Omental fat pad (tissue), 4 donors: ENCODE data around the gene SNURF. TPM values are rescaled to one million over a fixed set of nuclear protein-coding genes. Genes with fewer than 3 reads are reported as not detected.
"Not testable (repeated sequence)": the region's sequence is repeated elsewhere in the genome, so short reads cannot be mapped to it uniquely, and the experiment has no call there.

ENCODE experiments used
- ATAC-seq: fragments of 150-250 bp; one replicate; pipeline ENCODE4 v1.9.1; 2016; ENCODE audit warnings: mild to moderate bottlenecking, moderate library complexity; ENCODE audit not compliant: low FRiP score
- DNase-seq: peaks from one replicate; pipeline ENCODE4 v3.0.0-alpha.2; 2019; ENCODE audit warnings: low spot score
- total RNA-seq, 4 donors: library from RNA; depleted of rRNA; stranded (reverse); fragments of >200 nt; gene quantifications; one replicate each; pipeline ENCODE4 v1.1.0, GENCODE V29; 2016
- TF ChIP-seq, protein P1 (sequence below), 3 donors: fragments of 450-650 bp; IDR thresholded peaks; one replicate each; pipeline ENCODE4 v1.5.1; 2016 to 2017; ENCODE audit warnings: antibody characterized with exemption in 3 of 3, mild to moderate bottlenecking in 3 of 3, moderate library complexity in 2 of 3

Gene SNURF, protein sequence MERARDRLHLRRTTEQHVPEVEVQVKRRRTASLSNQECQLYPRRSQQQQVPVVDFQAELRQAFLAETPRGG
- 1 to 10 TPM; 1.2 to 6.8 (median 4.3) TPM for total RNA-seq

DNA sequence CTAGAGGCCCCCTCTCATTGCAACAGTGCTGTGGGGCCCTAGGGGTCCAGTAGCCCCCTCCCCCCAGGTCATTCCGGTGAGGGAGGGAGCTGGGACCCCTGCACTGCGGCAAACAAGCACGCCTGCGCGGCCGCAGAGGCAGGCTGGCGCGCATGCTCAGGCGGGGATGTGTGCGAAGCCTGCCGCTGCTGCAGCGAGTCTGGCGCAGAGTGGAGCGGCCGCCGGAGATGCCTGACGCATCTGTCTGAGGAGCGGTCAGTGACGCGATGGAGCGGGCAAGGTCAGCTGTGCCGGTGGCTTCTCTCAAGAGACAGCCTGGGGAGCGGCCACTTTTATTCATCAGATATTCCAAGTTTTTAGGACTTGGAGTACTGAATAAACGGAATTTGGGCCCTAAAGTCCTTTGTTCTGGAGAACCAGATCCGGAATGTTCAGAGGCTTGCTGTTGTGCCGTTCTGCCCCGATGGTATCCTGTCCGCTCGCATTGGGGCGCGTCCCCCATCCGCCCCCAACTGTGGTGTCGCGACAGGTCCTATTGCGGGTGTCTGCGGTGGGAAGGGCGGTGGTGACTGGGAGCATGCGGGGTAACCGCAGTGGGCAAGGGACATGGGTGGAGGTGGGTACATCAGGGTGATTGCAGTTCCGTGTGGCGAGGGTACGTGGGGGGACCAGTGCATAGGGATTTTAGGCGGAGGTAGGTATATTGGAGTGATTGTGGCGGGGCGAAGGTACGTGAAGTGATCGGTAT, at the start of gene SNURF, which contains the start of gene SNRPN:
Gene SNURF, plus strand, starts transcription at position 205 of the 748 bp plus-strand sequence. Its CDS starts 62 bp downstream, at position 267.
Gene SNRPN, plus strand, starts transcription at position 205 of the 748 bp plus-strand sequence. CDS start 19,467 bp downstream, outside the sequence.
- DNase-seq = peak; percentile 35
- TF ChIP-seq, protein P1, sequence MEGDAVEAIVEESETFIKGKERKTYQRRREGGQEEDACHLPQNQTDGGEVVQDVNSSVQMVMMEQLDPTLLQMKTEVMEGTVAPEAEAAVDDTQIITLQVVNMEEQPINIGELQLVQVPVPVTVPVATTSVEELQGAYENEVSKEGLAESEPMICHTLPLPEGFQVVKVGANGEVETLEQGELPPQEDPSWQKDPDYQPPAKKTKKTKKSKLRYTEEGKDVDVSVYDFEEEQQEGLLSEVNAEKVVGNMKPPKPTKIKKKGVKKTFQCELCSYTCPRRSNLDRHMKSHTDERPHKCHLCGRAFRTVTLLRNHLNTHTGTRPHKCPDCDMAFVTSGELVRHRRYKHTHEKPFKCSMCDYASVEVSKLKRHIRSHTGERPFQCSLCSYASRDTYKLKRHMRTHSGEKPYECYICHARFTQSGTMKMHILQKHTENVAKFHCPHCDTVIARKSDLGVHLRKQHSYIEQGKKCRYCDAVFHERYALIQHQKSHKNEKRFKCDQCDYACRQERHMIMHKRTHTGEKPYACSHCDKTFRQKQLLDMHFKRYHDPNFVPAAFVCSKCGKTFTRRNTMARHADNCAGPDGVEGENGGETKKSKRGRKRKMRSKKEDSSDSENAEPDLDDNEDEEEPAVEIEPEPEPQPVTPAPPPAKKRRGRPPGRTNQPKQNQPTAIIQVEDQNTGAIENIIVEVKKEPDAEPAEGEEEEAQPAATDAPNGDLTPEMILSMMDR (IDR thresholded peaks at IDR 0.05) = no peak
- peak; percentile 73 for ATAC-seq

DNA sequence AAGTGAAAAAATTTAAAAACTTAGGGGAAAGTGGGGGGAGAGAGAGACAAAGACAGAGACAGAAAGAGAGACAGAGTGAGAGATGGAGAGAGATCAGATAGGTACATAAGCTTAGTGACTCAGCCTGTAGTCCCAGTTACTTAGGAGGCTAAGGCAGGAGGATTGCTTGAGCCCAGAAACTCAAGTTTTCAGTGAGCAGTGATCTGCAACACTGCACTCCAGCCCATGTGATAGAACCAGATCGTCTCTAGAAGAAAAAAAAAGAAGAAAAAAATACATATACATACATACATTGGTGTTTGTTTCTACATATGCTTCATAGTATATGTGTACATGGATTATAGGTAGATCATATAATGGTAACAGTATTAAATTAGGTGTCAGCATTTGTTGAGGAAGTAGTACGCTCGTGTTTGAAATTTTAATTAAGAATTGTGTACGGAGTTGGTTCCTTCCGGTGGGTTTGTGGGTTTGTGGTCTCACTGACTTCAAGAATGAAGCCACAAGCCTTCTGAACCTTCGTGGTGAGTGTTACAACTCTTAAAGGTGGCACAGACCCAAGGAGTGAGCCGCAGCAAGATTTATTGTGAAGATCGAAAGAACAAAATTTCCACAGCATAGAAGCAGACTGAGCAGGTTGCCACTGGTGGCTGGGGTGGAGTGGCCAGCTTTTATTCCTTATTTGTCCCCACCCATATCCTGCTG, 38.3 kb upstream of the SNURF start:
- ATAC-seq = no peak
- TF ChIP-seq, protein P1 (IDR thresholded peaks at IDR 0.05) = no peak
- DNase-seq = no peak

DNA sequence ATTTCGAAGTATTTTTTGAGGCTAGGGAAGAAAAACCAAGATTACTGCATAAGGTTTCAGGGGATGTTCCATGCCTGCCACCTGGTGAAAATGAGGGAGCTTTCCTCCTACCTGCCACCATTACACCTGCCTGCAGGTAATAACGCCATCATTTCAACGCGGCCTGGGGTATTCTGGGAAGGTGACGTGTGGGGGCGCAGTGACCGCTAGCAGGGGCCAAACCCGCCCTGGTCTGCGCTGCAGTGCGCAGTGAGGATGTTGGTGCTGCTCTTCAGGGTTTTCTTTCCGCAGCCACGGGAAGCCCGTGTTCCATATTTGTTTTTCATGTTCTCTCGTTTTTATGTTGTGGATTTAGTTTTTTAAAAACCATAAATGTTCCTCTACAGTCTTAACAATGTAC, 37.4 kb upstream of the SNURF start:
- TF ChIP-seq, protein P1 (IDR thresholded peaks at IDR 0.05) = no peak
- ATAC-seq = no peak
- no peak for DNase-seq

DNA sequence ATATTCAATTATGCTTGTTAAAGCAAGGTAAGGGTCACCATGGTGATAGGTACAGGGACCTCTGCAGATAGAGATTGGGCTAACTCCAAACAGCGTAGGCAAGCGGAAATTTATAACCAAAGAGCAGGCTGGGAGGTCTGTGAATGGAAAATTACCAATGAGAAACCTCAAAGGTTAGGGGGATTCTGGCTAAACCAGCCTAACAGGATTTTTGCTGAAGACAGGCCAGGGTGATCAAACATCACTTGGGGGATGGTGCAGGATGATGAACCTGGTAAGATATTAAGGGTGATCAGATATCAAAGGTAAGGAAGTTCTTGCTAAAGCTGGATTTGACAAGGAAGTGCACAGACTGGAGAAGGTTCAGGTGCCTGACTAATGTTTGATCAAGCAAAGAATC, 35.3 kb upstream of the SNURF start:
- DNase-seq (no peak), ATAC-seq (no peak)
- TF ChIP-seq, protein P1 (IDR thresholded peaks at IDR 0.05) = no peak

DNA sequence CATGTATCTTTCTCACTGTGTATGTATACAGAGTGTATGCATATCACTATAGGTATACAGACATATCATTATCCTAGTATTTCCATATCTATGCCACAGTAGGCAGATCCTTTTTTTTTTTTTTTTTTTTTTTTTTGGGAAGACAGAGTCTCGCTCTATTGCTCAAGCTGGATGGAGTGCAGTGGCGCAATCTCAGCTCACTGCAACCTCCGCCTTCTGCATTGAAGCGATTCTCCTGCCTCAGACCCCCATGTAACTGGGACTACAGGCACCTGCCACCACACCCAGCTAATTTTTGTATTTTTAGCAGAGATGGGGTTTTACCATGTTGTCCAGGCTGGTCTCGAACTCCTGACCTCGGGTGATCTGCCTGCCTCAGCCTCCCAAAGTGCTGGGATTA, 32.0 kb upstream of the SNURF start:
- not testable (repeated sequence) for ATAC-seq, DNase-seq

DNA sequence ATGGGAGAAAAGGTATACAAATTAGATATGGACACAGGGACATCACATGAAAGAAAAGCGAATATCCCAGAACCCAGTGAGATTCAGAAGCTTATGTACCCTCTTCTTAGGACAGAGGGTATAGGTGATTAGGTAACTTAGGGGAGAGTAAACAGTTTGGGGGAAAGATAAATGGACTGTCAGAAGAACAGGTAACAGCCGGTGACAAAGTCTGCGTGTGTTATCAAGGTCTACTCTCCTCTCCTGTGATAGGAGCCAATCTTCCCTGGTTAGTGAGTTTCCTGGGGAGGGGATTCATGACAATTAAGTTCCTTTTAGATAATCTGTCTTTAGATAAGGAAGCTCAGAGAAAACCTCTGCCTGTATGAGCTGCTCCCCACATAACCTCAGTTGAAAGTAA, 30.6 kb upstream of the SNURF start:
- ATAC-seq (no peak), DNase-seq (no peak)
- TF ChIP-seq, protein P1 (IDR thresholded peaks at IDR 0.05) = no peak

DNA sequence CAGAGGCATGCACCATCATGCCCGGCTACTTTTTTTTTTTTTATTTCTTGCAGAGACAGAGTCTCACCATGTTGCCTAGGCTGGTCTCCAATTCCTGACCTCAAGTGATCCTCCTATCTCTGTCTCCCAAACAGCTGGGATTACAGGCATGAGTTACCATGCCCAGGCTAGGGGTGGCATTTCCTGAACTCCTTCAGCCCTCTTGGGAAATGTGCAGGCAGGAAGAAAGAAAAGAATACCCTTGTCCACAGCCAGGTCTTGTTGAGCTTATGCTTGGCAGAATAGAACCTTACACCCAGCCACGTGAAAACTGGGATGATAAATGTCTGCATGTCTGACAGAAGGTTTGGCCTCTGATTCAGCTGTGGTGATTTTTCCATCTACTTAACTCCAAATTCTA, 30.2 kb upstream of the SNURF start:
- ATAC-seq (no peak), DNase-seq (no peak)
- TF ChIP-seq, protein P1 (IDR thresholded peaks at IDR 0.05) = no peak

DNA sequence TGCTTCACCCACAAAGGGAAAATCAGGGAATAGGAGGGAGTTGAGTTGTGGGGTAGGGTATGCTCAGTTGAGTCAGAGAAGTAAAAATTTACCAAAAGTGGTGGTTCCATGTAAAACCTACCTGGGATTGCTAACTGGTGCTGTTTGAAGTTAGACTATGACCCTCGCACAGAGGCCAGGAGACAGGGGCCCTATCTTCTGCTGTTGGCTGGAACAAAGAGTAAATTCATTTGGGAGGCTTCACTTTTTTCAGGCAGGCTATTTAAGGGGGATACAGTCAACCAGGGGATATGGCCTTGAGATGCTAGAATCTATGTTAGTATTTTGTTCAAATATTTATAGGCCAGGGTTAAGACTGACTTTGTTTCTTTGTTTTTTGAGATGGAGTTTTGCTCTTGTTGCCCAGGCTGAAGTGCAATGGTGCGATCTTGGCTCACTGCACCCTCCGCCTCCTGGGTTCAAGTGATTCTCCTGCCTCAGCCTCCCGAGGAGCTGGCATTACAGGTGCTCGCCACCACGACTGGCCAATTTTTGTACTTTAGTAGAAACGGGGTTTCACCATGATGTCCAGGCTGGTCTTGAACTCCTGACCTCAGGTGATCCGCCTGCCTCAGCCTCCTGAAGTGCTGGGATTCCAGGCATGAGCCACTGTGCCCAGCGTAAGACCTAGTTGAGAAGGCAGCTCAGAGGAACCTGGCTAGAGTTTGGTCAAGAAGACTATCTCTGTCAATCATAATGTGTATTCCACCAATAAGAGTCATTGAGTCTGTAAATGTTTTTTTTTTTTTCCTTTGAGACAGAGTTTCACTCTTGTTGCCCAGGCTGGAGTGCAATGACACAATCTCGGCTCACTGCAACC, 22.7 kb upstream of the SNURF start:
- DNase-seq, ATAC-seq: not testable (repeated sequence)
